Nephron progenitor cell (in vitro differentiated cells): ENCODE data around the gene TADA2B.

Experiments
- DNase-seq: peaks from one replicate; pipeline ENCODE4 v3.0.0; 2021
- H3K27ac Mint-ChIP-seq: 2 replicates; pipeline ENCODE4 v1.8.0; 2021; ENCODE audit warnings: mild to moderate bottlenecking, moderate library complexity, mixed read lengths
- H3K27me3 Mint-ChIP-seq: 2 replicates; pipeline ENCODE4 v1.8.0; 2021; ENCODE audit warnings: mild to moderate bottlenecking, low read depth, mixed read lengths; ENCODE audit not compliant: poor library complexity
- H3K36me3 Mint-ChIP-seq: 2 replicates; pipeline ENCODE4 v1.8.0; 2021; ENCODE audit warnings: low read depth, mixed read lengths
- H3K4me1 Mint-ChIP-seq: 2 replicates; pipeline ENCODE4 v1.8.0; 2021; ENCODE audit warnings: mixed read lengths
- H3K4me3 Mint-ChIP-seq: 2 replicates; pipeline ENCODE4 v1.8.0; 2021; ENCODE audit warnings: mild to moderate bottlenecking, moderate library complexity, mixed read lengths
- H3K9me3 Mint-ChIP-seq: 2 replicates; pipeline ENCODE4 v1.8.0; 2021; ENCODE audit warnings: mild to moderate bottlenecking, moderate library complexity, mixed read lengths
- CTCF ChIP-seq: fragments of 200-600 bp; sonication (generic); IDR thresholded peaks from 2 replicates; pipeline ENCODE4 v1.5.0; 2021; ENCODE audit warnings: antibody characterized with exemption

The TADA2B gene

GRCh38 chr4:7020290-7020689 lies 22.9 kb upstream of the TADA2B start:
- DNase-seq = no peak
- peaks cover 45% of the 10 kb centered on the region for H3K36me3 Mint-ChIP-seq
- H3K4me1 Mint-ChIP-seq = peaks cover 27% of the 10 kb centered on the region
- H3K9me3 Mint-ChIP-seq = no peaks in the 10 kb centered on the region
- TF ChIP-seq CTCF = no peak
- peak overlapping the region; percentile 97 for H3K27ac Mint-ChIP-seq
- no peaks in the 10 kb centered on the region for H3K27me3 Mint-ChIP-seq
- H3K4me3 Mint-ChIP-seq = no peak overlapping the region

- no peaks in the 10 kb centered on the region for H3K9me3 Mint-ChIP-seq
- H3K27me3 Mint-ChIP-seq = no peaks in the 10 kb centered on the region
- peak overlapping the region; percentile 97 for H3K27ac Mint-ChIP-seq
- no peak for TF ChIP-seq CTCF
- H3K36me3 Mint-ChIP-seq = peaks cover 44% of the 10 kb centered on the region
- H3K4me1 Mint-ChIP-seq = peaks cover 27% of the 10 kb centered on the region
- DNase-seq = no peak
- H3K4me3 Mint-ChIP-seq = no peak overlapping the region
These were observed 22.3 kb upstream of the TADA2B start for GRCh38 chr4:7020856-7021255.

- no peak for TF ChIP-seq CTCF
- Mint-ChIP-seq H3K9me3 (no peaks in the 10 kb centered on the region), H3K27me3 (no peaks in the 10 kb centered on the region), H3K4me3 (no peak overlapping the region), H3K36me3 (peaks cover 49% of the 10 kb centered on the region), H3K4me1 (peaks cover 27% of the 10 kb centered on the region), H3K27ac (peak overlapping the region; percentile 90)
- no peak for DNase-seq
These were observed 21.8 kb upstream of the TADA2B start for GRCh38 chr4:7021355-7021754.

GRCh38 chr4:7021930-7022664 lies 21.1 kb upstream of the TADA2B start:
- H3K4me3 Mint-ChIP-seq = no peak overlapping the region
- no peak for DNase-seq
- H3K36me3 Mint-ChIP-seq = peaks cover 56% of the 10 kb centered on the region

GRCh38 chr4:7023486-7023885 lies 19.7 kb upstream of the TADA2B start:
- H3K27me3 Mint-ChIP-seq = no peaks in the 10 kb centered on the region
- peak overlapping the region; percentile 55 for H3K27ac Mint-ChIP-seq
- H3K9me3 Mint-ChIP-seq = no peaks in the 10 kb centered on the region
- no peak for DNase-seq
- peaks cover 55% of the 10 kb centered on the region for H3K36me3 Mint-ChIP-seq
- H3K4me3 Mint-ChIP-seq = no peak overlapping the region
- no peak for TF ChIP-seq CTCF
- H3K4me1 Mint-ChIP-seq = peaks cover 27% of the 10 kb centered on the region

More at GRCh38 chr4:7021930-7022664, 21.1 kb upstream of the TADA2B start:
- TF ChIP-seq CTCF = no peak
- H3K27me3 Mint-ChIP-seq = no peaks in the 10 kb centered on the region
- H3K4me1 Mint-ChIP-seq = peaks cover 27% of the 10 kb centered on the region
- no peaks in the 10 kb centered on the region for H3K9me3 Mint-ChIP-seq
- H3K27ac Mint-ChIP-seq = peak overlapping the region; percentile 90

- Mint-ChIP-seq H3K9me3 (no peaks in the 10 kb centered on the region), H3K36me3 (peaks cover 55% of the 10 kb centered on the region), H3K27ac (no peak overlapping the region), H3K4me1 (peaks cover 27% of the 10 kb centered on the region), H3K27me3 (no peaks in the 10 kb centered on the region), H3K4me3 (no peak overlapping the region)
- DNase-seq = no peak
- TF ChIP-seq CTCF = no peak
These were observed 19.3 kb upstream of the TADA2B start for GRCh38 chr4:7023901-7024300.
